Brain microvascular endothelial cell (primary cell): ENCODE data around the gene PRR19.

Experiments used
- DNase-seq: peaks from one replicate; pipeline ENCODE4 v3.0.0-alpha.2; 2020
- H3K27ac ChIP-seq: fragments of 250-450 bp; sonication (Bioruptor Pico); 2 replicates; pipeline ENCODE4 v1.5.1; 2020; ENCODE audit warnings: mild to moderate bottlenecking, moderate library complexity
- H3K27me3 ChIP-seq: fragments of 250-450 bp; sonication (Bioruptor Pico); replicated peaks from 2 replicates; pipeline ENCODE4 v1.5.1; 2020; ENCODE audit warnings: mild to moderate bottlenecking
- H3K36me3 ChIP-seq: fragments of 250-450 bp; sonication (Bioruptor Pico); replicated peaks from 2 replicates; pipeline ENCODE4 v1.5.1; 2020; ENCODE audit warnings: mild to moderate bottlenecking
- H3K4me3 ChIP-seq: 2 replicates; pipeline ENCODE4 v1.5.1; 2011; ENCODE audit warnings: low read depth, mild to moderate bottlenecking, control low read depth, low read length, moderate library complexity
- CTCF ChIP-seq: IDR thresholded peaks from 2 replicates; pipeline ENCODE4 v1.5.1; 2011; ENCODE audit warnings: low read depth, mild to moderate bottlenecking, moderate library complexity, low read length, control low read depth, inconsistent platforms; ENCODE audit errors: missing control alignments
- in situ Hi-C: cut with HindIII; loops from 2 replicates; pipeline ENCODE4 v1.10.0; 2017; ENCODE audit warnings: low sequenced_read_pairs, low pct_ligation_motif_present

The PRR19 gene

GRCh38 chr19:42313840-42314755, 12.2 kb downstream of the PRR19 start:
- H3K4me3 ChIP-seq: no peak overlapping the region
- no peak for DNase-seq
- in situ Hi-C loops: no loop called here
- no peaks in the 10 kb centered on the region for H3K36me3 ChIP-seq
- H3K27ac ChIP-seq: no peak overlapping the region
- TF ChIP-seq CTCF: no peak
- no peaks in the 10 kb centered on the region for H3K27me3 ChIP-seq

- no peak for TF ChIP-seq CTCF
- Histone ChIP-seq H3K36me3 (no peaks in the 10 kb centered on the region), H3K27ac (no peak overlapping the region), H3K27me3 (no peaks in the 10 kb centered on the region), H3K4me3 (no peak overlapping the region)
- in situ Hi-C loops: no loop called here
- DNase-seq: no peak
These were observed 13.1 kb downstream of the PRR19 start for GRCh38 chr19:42315024-42315423.

- DNase-seq: no peak
- in situ Hi-C loops: no loop called here
- no peaks in the 10 kb centered on the region for H3K36me3 ChIP-seq
- no peak for TF ChIP-seq CTCF
- H3K4me3 ChIP-seq: peak overlapping the region; percentile 16
- H3K27me3 ChIP-seq: no peaks in the 10 kb centered on the region
- no peak overlapping the region for H3K27ac ChIP-seq
These were observed 14.6 kb downstream of the PRR19 start for GRCh38 chr19:42316223-42317211.

GRCh38 chr19:42317535-42317934, 15.6 kb downstream of the PRR19 start:
- peaks cover 2% of the 10 kb centered on the region for H3K27me3 ChIP-seq
- H3K4me3 ChIP-seq: no peak overlapping the region
- TF ChIP-seq CTCF: no peak
- no peak overlapping the region for H3K27ac ChIP-seq
- H3K36me3 ChIP-seq: no peaks in the 10 kb centered on the region
- in situ Hi-C loops: no loop called here
- no peak for DNase-seq

- H3K4me3 ChIP-seq: no peak overlapping the region
- peaks cover 19% of the 10 kb centered on the region for H3K27me3 ChIP-seq
- no peaks in the 10 kb centered on the region for H3K36me3 ChIP-seq
- no peak for TF ChIP-seq CTCF
- in situ Hi-C loops: no loop called here
- DNase-seq: no peak
- no peak overlapping the region for H3K27ac ChIP-seq
These were observed 20.4 kb downstream of the PRR19 start for GRCh38 chr19:42322305-42322704.
